NOMO-1 treated with dmso at 0.1 percent for 144 hours (cell line): Measurements from ENCODE around the gene CADM3.

ENCODE experiments used
- DNase-seq: peaks from one replicate; lab custom pipeline; 2025; ENCODE audit not compliant: unreplicated experiment; lab: John Stamatoyannopoulos, UW

The CADM3 gene

DNA sequence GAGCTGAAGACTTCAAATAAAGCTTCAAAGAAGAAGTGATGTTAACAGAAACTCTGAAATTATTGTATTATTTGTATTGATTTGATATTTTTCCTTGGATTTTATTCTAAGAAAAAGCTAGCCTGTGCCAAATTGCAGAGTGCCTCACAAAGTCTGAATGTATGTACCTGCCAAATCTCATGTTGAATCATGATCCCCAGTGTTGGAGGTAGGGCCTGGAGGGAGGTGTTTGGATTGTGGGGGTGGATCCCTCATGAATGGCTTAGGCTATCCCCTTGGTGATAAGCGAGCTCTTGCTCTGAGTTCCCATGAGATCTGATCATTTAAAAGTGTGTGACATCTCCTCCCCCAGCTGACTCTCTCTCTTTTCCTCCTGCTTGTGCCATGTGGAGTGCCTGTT lies 76.9 kb downstream of the CADM3 start:
- no peak for DNase-seq

DNA sequence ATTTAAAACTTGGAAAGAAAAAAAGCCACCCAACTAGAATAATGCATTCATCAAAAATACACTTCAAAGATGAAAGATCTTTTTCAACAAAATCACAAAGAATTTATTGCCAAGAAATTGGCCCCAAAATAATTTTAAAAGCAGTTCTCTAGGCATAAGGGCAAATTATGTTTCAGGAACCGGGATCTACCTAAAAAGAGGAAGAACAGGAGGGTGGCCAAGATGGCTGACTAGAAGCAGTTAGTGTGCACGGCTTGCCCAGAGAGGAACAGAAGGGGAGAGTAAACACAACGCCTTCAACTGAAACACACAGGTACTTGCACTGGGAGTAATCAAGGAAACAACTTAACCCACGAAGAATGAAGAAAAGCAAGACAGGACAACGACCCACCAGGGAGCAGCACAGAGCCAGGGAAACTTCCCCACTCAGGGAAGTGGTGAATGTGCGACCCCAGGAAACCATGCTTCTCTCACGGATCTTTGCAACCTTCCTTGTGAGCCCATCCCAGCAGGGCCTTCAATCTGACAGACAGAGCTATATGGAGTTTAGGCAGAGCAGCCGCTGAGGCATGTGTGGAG lies 79.3 kb downstream of the CADM3 start:
- peak; percentile 31 for DNase-seq
